Naive thymus-derived CD8-positive, alpha-beta T cell (primary cell): ENCODE results near the gene ARHGAP26. TPM values are rescaled to one million over a fixed set of nuclear protein-coding genes. Genes with fewer than 3 reads are reported as not detected.
A peak's percentile ranks its signal among the peaks of the same experiment; 100 is the strongest.

Experiments used
- ATAC-seq, 2 donors: fragments of 150-1000 bp; cut with Tn5 transposase in 1 of 2; sonication (Bioruptor Pico), chemical (Tn5 transposase) in 1 of 2; 1 replicate in 1 of 2; 2 replicates in 1 of 2; pipeline ENCODE4 v1.10.0; 2021; ENCODE audit warnings: mild to moderate bottlenecking in 2 of 2, moderate library complexity in 2 of 2
- POLR2A ChIA-PET: fragments of 350-600 bp; sonication (Branson Sonifier 250); formaldehyde crosslinking; loops from one replicate; lab custom pipeline; 2021; ENCODE audit warnings: antibody characterized with exemption; lab: Charles Lee
- DNase-seq, 10 donors: peaks; one replicate each; pipeline versions ENCODE4 v3.0.0 to v3.0.0-alpha.2; 2020 to 2022
- H3K27ac Mint-ChIP-seq, 10 donors: one replicate each; pipeline ENCODE4 v1.8.0; 2020 to 2022; ENCODE audit warnings: mild to moderate bottlenecking in 10 of 10, mixed read lengths in 10 of 10, moderate library complexity in 4 of 10, inconsistent platforms in 1 of 10
- H3K27me3 Mint-ChIP-seq, 5 donors: one replicate each; pipeline ENCODE4 v1.8.0; 2021 to 2022; ENCODE audit warnings: mixed read lengths in 5 of 5
- H3K36me3 Mint-ChIP-seq, 3 donors: one replicate each; pipeline ENCODE4 v1.8.0; 2020 to 2022; ENCODE audit warnings: mixed read lengths in 3 of 3, mild to moderate bottlenecking in 2 of 3, inconsistent platforms in 1 of 3
- H3K4me1 Mint-ChIP-seq, 4 donors: one replicate each; pipeline ENCODE4 v1.8.0; 2021 to 2022; ENCODE audit warnings: mixed read lengths in 4 of 4
- H3K4me3 Mint-ChIP-seq, 10 donors: one replicate each; pipeline ENCODE4 v1.8.0; 2020 to 2022; ENCODE audit warnings: mild to moderate bottlenecking in 10 of 10, mixed read lengths in 10 of 10, moderate library complexity in 6 of 10, inconsistent platforms in 1 of 10
- H3K9me3 Mint-ChIP-seq, 9 donors: one replicate each; pipeline ENCODE4 v1.8.0; 2020 to 2022; ENCODE audit warnings: mixed read lengths in 9 of 9, mild to moderate bottlenecking in 3 of 9, inconsistent platforms in 1 of 9, moderate library complexity in 1 of 9
- polyA plus RNA-seq, 3 donors: library from polyadenylated mRNA; unstranded; fragments of 300-500 nt; fragmentation: Illumina TruSeq; gene quantifications; one replicate each; pipeline ENCODE4 v1.2.3, GENCODE V29; 2021
- total RNA-seq, 8 experiments: library from RNA in 2 of 8; stranded (reverse) in 2 of 8; gene quantifications; one replicate each; pipeline ENCODE4 v1.2.3 and lab custom pipeline; 2021 to 2026

Gene ARHGAP26
- total and polyA plus RNA-seq, 5 experiments from 2014 or later, result 9.1 to 30.5 (median 15.7) TPM

DNA sequence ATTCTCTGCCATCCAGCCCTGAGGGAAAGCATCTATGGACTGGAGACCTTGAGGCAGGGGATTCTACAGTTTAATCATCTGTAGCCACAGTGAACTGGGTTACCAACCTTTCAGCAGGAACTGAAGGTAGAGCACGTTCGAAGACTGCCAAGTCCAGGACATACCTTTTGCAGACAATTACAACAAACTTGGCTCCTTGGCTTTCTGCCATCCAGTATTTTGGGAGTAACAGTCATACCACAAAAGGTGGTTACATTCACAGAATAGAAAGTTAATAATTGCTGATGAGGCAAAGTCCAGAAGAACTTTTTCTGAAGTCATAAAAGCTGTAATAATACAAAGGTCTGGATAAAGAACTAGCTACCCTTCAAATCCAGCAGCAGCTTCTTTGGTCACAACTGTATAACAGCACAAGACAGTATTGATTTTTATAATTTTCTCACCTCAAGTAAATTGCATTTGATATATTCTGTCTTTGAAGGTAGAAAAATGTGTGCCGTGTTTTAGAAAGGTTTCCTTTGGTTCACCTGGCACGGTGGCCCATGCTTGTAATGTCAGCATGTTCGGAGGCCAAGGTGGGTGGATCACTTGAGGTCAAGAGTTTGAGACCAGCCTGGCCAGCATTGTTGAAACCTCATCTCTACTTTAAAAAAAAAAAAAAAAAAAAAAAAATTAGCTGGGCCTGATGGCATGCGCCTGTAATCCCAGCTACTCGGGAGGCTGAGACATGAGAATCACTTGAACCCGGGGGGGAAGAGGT is 396.7 kb downstream of the ARHGAP26 start:
- POLR2A ChIA-PET, result no interaction called here

DNA sequence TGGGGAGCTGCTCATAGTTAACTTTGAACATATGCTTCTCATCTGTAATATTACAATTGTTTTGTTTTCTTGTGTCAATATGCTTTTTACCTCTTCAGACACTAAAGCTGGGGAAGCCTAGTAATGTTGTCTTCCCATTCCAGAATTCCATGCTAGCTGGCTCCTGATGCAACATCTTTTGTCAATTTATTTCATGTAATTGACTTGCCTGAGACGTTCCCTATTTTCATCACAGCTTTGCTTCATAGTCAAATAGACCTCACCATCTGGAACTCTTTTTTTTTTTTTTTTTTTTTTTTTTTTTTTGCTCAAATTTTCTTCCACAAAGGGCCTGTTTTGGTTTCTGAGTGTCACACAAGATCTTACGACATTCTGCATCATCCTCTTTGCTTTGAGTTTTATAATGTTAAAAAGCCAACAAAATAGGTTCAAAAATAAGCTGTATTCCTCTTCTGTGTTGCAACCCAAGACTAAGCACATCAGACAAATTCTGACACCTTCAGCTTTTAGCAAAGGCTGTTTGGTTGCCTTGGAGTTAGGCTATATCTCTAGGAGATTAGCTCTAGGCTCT is 398.1 kb downstream of the ARHGAP26 start:
- ATAC-seq, result no peak
- Mint-ChIP-seq H3K27me3 (no peaks in the 10 kb centered on the region), H3K36me3 (peaks cover 17 to 47% (median 23%) of the 10 kb centered on the region in 3 donors), H3K27ac (no peak overlapping the region), H3K4me1 (peaks cover 0 to 9% (median 5%) of the 10 kb centered on the region in 4 donors), H3K4me3 (no peak overlapping the region), H3K9me3 (no peaks in the 10 kb centered on the region)
- POLR2A ChIA-PET, result no interaction called here
- no peak for DNase-seq

More for the DNA sequence above, 396.7 kb downstream of the ARHGAP26 start:
- Mint-ChIP-seq H3K27ac (no peak overlapping the region), H3K27me3 (no peaks in the 10 kb centered on the region), H3K9me3 (no peaks in the 10 kb centered on the region), H3K36me3 (peaks cover 24 to 46% (median 27%) of the 10 kb centered on the region in 3 donors), H3K4me3 (no peak overlapping the region), H3K4me1 (peaks cover 0 to 11% (median 5%) of the 10 kb centered on the region in 4 donors)
- DNase-seq (no peak), ATAC-seq (no peak)

DNA sequence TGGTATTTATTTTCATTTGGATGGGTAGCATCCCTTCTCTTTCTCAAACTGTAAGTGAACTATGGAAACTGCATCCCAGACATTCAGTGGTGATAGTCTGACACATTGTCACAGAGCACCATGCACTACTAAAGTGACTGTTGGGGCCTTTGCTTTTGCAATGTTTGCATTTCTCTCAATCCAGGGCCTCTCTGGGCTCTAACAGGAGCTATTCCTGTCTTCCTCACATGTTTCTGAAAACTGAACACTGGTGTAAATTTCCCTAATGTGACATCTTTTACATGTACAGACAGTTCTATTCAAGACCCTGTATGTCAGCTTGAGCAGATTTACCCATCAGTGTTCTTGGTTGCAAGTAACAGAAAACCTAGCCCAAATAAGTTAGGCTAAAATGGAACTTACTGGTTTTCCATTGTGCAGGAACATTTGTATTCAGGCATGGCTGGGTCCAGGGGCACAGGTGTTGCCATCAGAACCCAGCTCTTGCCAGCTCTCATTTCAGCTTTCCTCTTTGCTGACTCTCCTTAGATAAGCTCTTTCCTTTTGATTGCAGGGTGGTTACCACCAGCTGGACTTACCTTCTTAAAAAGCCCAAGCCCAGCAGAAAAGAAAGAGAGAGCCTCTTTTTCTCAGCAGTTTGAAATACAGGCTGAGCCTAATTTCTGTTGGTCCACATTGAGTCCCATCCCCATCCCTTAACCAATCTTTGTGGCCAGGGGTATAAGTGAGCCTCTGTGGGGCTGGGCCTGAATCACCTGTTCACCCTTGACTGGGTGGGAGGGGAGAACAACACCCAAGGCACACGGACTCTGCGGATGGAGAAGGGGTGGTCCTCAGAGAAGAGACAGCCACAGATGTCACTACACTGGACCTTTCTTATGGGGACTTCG is 399.0 kb downstream of the ARHGAP26 start:
- H3K27ac Mint-ChIP-seq, result peak overlapping the region in 1 of 10 donors; percentile 44
- peaks cover 0 to 10% (median 5%) of the 10 kb centered on the region in 4 donors for H3K4me1 Mint-ChIP-seq
- H3K27me3 Mint-ChIP-seq, result no peaks in the 10 kb centered on the region
- no peak for ATAC-seq
- H3K9me3 Mint-ChIP-seq, result no peaks in the 10 kb centered on the region
- H3K36me3 Mint-ChIP-seq, result peaks cover 17 to 43% (median 20%) of the 10 kb centered on the region in 3 donors
- H3K4me3 Mint-ChIP-seq, result no peak overlapping the region
- POLR2A ChIA-PET, result no interaction called here
- no peak for DNase-seq

DNA sequence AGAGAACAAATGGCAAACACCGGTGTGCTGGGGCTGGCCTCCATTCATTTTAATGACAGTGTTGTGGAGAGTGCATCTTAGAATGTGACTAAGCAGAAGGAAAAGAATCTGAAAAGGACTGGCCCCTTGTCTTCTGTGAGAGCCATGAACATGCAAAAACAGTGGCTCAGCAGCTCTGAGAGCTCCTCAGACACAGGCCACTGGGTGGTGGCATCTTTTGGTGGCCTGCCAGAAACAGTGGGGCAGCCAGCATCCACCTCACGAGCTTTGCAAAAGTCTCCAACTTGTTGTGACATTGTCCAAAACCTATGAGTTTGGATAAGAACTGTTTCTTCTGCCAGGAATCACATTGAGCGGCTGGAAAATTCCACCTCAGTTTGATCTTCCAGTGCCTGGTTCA is 399.9 kb downstream of the ARHGAP26 start:
- H3K27ac Mint-ChIP-seq, result no peak overlapping the region
- ATAC-seq (no peak), DNase-seq (no peak)
- H3K4me3 Mint-ChIP-seq, result no peak overlapping the region
- POLR2A ChIA-PET, result no interaction called here
- H3K27me3 Mint-ChIP-seq, result no peaks in the 10 kb centered on the region
- H3K4me1 Mint-ChIP-seq, result peaks cover 0 to 11% (median 3%) of the 10 kb centered on the region in 4 donors
- H3K9me3 Mint-ChIP-seq, result no peaks in the 10 kb centered on the region
- H3K36me3 Mint-ChIP-seq, result peaks cover 17 to 37% (median 20%) of the 10 kb centered on the region in 3 donors

DNA sequence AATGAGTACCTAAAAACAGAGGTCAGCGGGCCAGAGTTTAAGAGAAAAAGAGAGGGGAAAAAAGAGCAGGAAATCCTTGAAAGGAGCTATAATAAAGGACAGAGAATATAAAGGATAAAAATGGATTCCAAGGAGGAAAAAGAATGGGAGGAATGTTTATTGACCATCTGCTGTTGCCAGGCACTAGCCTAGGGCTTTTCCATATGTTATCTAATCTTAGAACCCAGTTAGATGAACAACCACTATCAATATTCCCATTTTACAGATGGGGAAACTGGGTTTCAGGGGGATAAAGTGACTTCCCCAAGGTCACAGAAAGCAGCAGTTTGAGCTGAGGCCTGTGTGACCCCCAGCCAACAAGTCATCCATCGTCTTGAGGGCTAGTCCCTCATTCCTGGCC is 400.8 kb downstream of the ARHGAP26 start:
- ATAC-seq (no peak), DNase-seq (no peak)
- Mint-ChIP-seq H3K36me3 (peaks cover 11 to 31% (median 20%) of the 10 kb centered on the region in 3 donors), H3K4me1 (peaks cover 0 to 6% (median 2%) of the 10 kb centered on the region in 4 donors), H3K9me3 (no peaks in the 10 kb centered on the region), H3K27ac (peak overlapping the region in 1 of 10 donors; percentile 17), H3K27me3 (no peaks in the 10 kb centered on the region), H3K4me3 (no peak overlapping the region)
- POLR2A ChIA-PET, result no interaction called here

DNA sequence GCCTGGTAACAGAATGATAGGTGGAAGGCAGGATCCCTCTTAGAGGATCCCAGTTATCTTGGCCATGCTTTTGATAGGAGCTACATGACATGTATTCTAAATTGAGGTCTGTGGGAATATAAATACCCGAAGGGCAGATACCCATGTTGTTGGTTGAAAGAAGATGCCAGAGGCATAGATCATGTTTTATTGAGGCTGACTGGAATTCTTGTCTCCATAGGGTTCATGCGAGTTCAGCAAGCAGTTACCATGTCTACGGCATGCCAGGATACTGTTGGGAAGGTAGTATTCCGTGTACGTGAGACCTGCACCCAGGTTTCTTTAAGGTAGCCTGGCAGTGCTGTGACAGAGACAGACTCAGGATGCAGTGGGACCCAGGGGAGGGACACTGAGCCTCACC is 402.6 kb downstream of the ARHGAP26 start:
- POLR2A ChIA-PET, result no interaction called here
- Mint-ChIP-seq H3K4me1 (peaks cover 0 to 4% (median 2%) of the 10 kb centered on the region in 4 donors), H3K27ac (no peak overlapping the region), H3K4me3 (no peak overlapping the region), H3K36me3 (peaks cover 3 to 25% (median 14%) of the 10 kb centered on the region in 3 donors), H3K9me3 (no peaks in the 10 kb centered on the region), H3K27me3 (no peaks in the 10 kb centered on the region)
- ATAC-seq (no peak), DNase-seq (no peak)

DNA sequence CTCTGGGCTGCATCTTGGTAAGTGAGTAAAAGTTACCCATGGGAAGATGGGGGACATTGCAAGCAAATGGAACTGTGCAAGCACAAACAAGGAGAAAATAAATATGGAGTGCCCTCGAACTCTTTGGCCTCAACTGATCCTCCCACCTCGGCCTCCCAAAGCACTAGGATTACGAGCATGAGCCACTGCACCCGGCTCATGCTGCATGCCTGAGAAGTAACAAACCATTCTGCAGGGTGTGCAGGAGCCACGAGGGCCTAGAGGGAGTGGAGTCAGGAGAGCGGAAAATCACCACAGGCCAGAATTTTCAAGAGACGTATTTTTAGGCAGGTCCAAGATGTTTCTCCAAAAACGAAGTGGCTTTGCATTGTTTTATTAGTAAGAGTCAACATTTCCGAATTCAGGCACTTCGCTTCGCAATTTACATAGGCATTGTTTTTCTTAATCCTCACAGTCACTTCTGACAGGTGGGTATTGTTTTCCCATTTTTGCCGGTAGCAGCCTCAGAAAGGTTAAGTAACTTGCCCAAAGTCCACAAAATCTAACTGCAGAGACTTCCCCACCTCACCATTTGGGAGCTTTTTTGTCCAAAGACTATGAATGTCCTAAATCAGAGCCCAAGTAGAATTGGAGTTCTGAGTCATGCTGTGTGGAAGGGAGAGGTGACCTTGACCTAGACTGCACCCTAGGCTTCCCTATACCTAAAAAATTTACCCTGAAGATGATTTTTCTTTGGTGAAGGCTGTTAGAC is 403.1 kb downstream of the ARHGAP26 start:
- Mint-ChIP-seq H3K4me3 (no peak overlapping the region), H3K9me3 (no peaks in the 10 kb centered on the region), H3K27ac (no peak overlapping the region), H3K36me3 (peaks cover 0 to 23% (median 15%) of the 10 kb centered on the region in 3 donors), H3K27me3 (no peaks in the 10 kb centered on the region), H3K4me1 (peaks cover 0 to 4% (median 1%) of the 10 kb centered on the region in 4 donors)
- DNase-seq, result no peak
- POLR2A ChIA-PET, result no interaction called here
- ATAC-seq, result no peak

DNA sequence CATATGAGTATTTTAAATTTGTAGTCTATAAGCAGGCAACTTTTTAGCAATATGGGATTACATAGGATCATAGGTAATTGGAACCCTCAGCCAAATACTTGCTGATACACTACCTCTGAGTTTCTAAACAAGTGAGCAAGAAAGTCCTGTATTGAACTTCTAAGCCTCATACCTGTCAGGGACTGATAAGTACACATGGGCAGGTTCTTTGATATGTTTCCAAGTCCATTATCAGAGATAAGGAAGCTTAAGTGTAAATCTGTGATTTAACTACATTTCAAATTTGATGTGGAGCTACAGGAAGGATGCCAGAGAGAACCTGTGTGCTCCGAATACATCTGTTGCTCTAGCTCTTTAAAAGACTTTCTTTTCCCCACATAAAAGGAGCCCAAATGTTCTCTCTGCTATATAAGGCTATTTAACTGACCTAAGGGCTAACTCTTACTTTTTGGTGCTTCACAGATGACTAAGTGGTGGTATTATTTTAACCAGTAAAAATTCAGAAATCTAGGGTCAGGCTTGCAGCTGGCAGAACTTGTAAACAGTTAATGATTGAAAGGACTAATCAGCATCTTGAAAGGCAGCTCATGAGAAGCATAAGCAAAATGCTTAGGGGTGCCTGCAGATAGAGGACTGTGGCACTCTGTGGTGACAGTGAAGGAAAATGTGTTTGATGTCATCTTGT is 404.7 kb downstream of the ARHGAP26 start:
- no peaks in the 10 kb centered on the region for H3K9me3 Mint-ChIP-seq
- POLR2A ChIA-PET, result no interaction called here
- DNase-seq (no peak), ATAC-seq (no peak)
- H3K36me3 Mint-ChIP-seq, result peaks cover 0 to 27% (median 27%) of the 10 kb centered on the region in 3 donors
- H3K4me3 Mint-ChIP-seq, result no peak overlapping the region
- no peaks in the 10 kb centered on the region for H3K27me3 Mint-ChIP-seq
- H3K27ac Mint-ChIP-seq, result peak overlapping the region in 2 of 10 donors; percentile 18 to 54
- H3K4me1 Mint-ChIP-seq, result peaks cover 0 to 4% (median 1%) of the 10 kb centered on the region in 4 donors

DNA sequence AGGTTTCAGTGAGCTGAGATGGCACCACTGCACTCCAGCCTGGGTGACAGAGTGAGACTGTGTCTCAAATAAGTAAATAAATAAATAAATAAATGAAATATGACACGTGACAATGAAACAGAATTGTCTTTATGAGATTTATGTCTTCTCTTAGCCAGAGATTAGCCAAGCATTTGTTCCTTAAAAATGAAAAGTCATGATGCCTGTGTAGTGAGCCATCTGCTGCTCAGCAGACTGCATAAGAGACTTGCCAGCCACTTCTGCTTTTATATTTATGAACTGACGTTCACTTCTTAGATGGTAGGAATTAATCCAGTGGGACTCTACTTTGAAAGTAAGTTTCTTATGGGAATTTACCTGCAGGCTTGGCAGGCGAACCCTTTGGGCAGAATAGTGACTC is 405.9 kb downstream of the ARHGAP26 start:
- no peak for ATAC-seq
- no peak overlapping the region for H3K27ac Mint-ChIP-seq

DNA sequence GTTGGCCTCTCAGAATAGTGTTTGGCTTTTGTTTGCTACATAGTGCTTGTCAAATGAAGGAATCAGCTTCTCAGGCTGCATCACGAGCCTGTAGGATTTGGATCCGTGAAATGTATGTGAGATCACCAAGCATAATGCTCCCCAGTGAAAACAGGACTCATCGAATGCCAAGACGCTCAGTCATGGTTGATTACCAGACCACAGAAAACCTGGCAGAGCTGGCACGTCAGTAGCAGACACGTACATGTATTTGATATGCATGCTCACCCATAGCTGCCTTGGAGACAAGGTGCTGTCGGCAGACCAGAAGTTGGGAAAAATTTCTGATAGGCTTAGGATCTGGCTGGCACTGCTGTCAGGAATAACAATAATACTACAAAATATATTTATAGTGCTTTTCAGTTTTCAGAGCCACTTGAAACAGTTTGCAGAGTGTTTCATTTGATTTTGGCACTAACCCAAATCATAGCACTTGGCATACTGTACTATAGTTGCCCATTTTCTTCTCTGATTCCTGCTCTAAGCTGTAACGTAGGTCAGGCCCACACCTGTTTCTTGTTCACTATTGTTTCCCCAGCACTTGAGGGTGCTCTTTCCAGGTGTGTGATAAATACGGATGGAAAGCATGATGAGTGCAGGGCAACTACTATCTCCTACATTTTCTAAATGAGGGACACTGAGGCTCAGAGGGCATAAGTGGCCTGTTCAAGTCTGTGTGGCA is 407.2 kb downstream of the ARHGAP26 start:
- peaks cover 0 to 10% (median 0%) of the 10 kb centered on the region in 9 donors for H3K9me3 Mint-ChIP-seq
- no peak overlapping the region for H3K27ac Mint-ChIP-seq
- H3K27me3 Mint-ChIP-seq, result no peaks in the 10 kb centered on the region
- no peak overlapping the region for H3K4me3 Mint-ChIP-seq
- H3K36me3 Mint-ChIP-seq, result peaks cover 10 to 36% (median 27%) of the 10 kb centered on the region in 3 donors
- ATAC-seq, result no peak
- POLR2A ChIA-PET, result no interaction called here
- DNase-seq, result no peak
- H3K4me1 Mint-ChIP-seq, result peaks cover 0 to 13% (median 8%) of the 10 kb centered on the region in 4 donors

More for the DNA sequence above, 405.9 kb downstream of the ARHGAP26 start:
- Mint-ChIP-seq H3K4me3 (no peak overlapping the region), H3K4me1 (peaks cover 0 to 6% (median 2%) of the 10 kb centered on the region in 4 donors), H3K36me3 (peaks cover 1 to 33% (median 32%) of the 10 kb centered on the region in 3 donors), H3K9me3 (peaks cover 0 to 6% (median 0%) of the 10 kb centered on the region in 9 donors), H3K27me3 (no peaks in the 10 kb centered on the region)
- DNase-seq, result no peak
- POLR2A ChIA-PET, result no interaction called here

DNA sequence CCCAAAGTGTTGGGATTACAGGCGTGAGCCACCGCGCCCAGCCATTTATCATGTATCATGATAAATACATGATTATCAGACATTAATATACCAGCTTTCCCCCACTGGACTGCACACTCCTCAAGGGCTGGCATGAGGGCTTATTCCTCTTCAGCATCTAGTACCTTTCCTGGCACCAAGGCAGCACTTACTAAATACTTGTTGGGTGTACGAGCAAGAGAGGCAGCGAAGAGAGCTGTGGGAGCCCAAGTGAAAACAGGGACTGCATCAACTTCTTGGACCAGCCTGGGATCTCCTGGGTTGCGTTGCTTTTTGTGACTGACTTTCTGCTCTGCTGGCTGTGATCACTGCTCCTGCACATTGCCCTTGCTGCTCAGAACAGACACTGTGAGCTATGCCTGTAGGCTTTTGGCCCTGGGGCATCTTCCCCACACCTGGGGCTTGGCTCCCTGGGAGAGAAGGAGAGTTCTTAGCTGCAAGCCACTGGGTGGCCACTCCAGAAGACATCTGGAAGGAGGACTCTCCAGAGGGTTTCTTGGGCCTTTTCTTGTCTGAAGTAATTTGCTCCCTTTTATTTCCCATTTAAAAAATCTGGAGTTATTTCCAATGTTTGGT is 409.1 kb downstream of the ARHGAP26 start:
- peaks cover 0 to 10% (median 0%) of the 10 kb centered on the region in 9 donors for H3K9me3 Mint-ChIP-seq
- H3K36me3 Mint-ChIP-seq, result peaks cover 10 to 28% (median 19%) of the 10 kb centered on the region in 3 donors
- H3K4me3 Mint-ChIP-seq, result no peak overlapping the region
- no peaks in the 10 kb centered on the region for H3K27me3 Mint-ChIP-seq
- POLR2A ChIA-PET, result no interaction called here
- DNase-seq, result no peak
- H3K4me1 Mint-ChIP-seq, result peaks cover 0 to 18% (median 13%) of the 10 kb centered on the region in 4 donors
- peak overlapping the region in 1 of 10 donors; percentile 33 for H3K27ac Mint-ChIP-seq
- no peak for ATAC-seq
